ENCODE results near the gene WNT9B.

Gene WNT9B

GRCh38 chr17:46859996-46860395, 8.6 kb downstream of the WNT9B start:
- no peak for DNase-seq

GRCh38 chr17:46862949-46863348, 11.6 kb downstream of the WNT9B start:
- DNase-seq: no peak

- no peak for DNase-seq
These were observed 12.2 kb downstream of the WNT9B start for GRCh38 chr17:46863383-46864121.

GRCh38 chr17:46865100-46865499, 13.7 kb downstream of the WNT9B start:
- DNase-seq: no peak

- no peak for DNase-seq
These were observed 14.9 kb downstream of the WNT9B start for GRCh38 chr17:46866325-46866724.

- DNase-seq: no peak
These were observed 15.4 kb downstream of the WNT9B start for GRCh38 chr17:46866747-46867146.

- DNase-seq: no peak
These were observed 17.4 kb downstream of the WNT9B start for GRCh38 chr17:46868689-46869187.

- no peak for DNase-seq
These were observed 17.9 kb downstream of the WNT9B start for GRCh38 chr17:46869296-46869695.

GRCh38 chr17:46869975-46870803, 18.8 kb downstream of the WNT9B start:
- DNase-seq: no peak

- DNase-seq: no peak
These were observed 21.0 kb downstream of the WNT9B start for GRCh38 chr17:46872421-46872820.

GRCh38 chr17:46873941-46874645, 22.7 kb downstream of the WNT9B start:
- no peak for DNase-seq

GRCh38 chr17:46874906-46875305, 23.5 kb downstream of the WNT9B start:
- no peak for DNase-seq

- DNase-seq: peak in 1 of 2 experiments; percentile 80
These were observed 24.5 kb downstream of the WNT9B start for GRCh38 chr17:46875849-46876352.

GRCh38 chr17:46876353-46876887, 25.0 kb downstream of the WNT9B start:
- DNase-seq: peak; percentile 82 to 94

GRCh38 chr17:46876926-46877325, 25.5 kb downstream of the WNT9B start:
- DNase-seq: no peak

GRCh38 chr17:46877466-46877865, 26.1 kb downstream of the WNT9B start:
- DNase-seq: no peak

GRCh38 chr17:46878055-46878454, 26.7 kb downstream of the WNT9B start:
- DNase-seq: no peak

- no peak for DNase-seq
These were observed 27.7 kb downstream of the WNT9B start for GRCh38 chr17:46879101-46879500.

- DNase-seq: no peak
These were observed 29.6 kb downstream of the WNT9B start for GRCh38 chr17:46881015-46881414.

GRCh38 chr17:46882666-46883065, 31.3 kb downstream of the WNT9B start:
- no peak for DNase-seq

GRCh38 chr17:46883871-46884520, 32.6 kb downstream of the WNT9B start:
- DNase-seq: no peak

GRCh38 chr17:46884552-46884951, 33.2 kb downstream of the WNT9B start:
- no peak for DNase-seq

All from NCI-H2081 (cell line).